Measurements from ENCODE around the gene FARS2. TPM values are rescaled to one million over a fixed set of nuclear protein-coding genes. Genes with fewer than 3 reads are reported as not detected.

FARS2 gene
- polyA plus RNA-seq, 2 of the 4 experiments (the other 2 are of a cell fraction): 12.9 to 17.5 TPM

GRCh38 chr6:5438922-5439584 is 177.7 kb downstream of the FARS2 start:
- Histone ChIP-seq H3K27ac (peak overlapping the region; percentile 26 to 67; a peak in 4 of 6 replicates), H3K4me1 (peaks cover 24% of the 10 kb centered on the region), H3K4me2 (peak overlapping the region; percentile 70), H3K4me3 (no peak overlapping the region), H3K9me3 (no peaks in the 10 kb centered on the region)
- ChIA-PET POLR2A (no interaction called here), CTCF (no interaction called here)
- TF ChIP-seq PBX3 (IDR thresholded peaks at IDR 0.05): no peak
- no peak for TF ChIP-seq HES2 (IDR thresholded peaks at IDR 0.05)
- TF ChIP-seq ZNF302 (CRISPR knock-in tag; IDR thresholded peaks at IDR 0.05): no peak
- TF ChIP-seq FOSB (CRISPR knock-in tag; IDR thresholded peaks at IDR 0.05): no peak
- TF ChIP-seq USF2 (IDR thresholded peaks at IDR 0.05): no peak
- TF ChIP-seq CEBPB (IDR thresholded peaks at IDR 0.05): no peak
- ATAC-seq (no peak; a peak in 3 of 6 replicates), FAIRE-seq (no peak), DNase-seq (ENCODE audit: low read depth in 1 of 2, low spot score in 1 of 2) (no peak)
- WGBS (ENCODE audit: missing lambda C conversion rate): 77% methylated on average over 5 of the region's 5 CpGs

GRCh38 chr6:5439749-5440148 is 178.4 kb downstream of the FARS2 start:
- peak; percentile 7 to 65 for DNase-seq (ENCODE audit: low read depth in 1 of 2, low spot score in 1 of 2)
- CTCF ChIA-PET: no interaction called here

GRCh38 chr6:5442319-5442718 is 181.0 kb downstream of the FARS2 start:
- H3K4me3 ChIP-seq: no peak overlapping the region
- DNase-seq (ENCODE audit: low read depth in 1 of 2, low spot score in 1 of 2) (no peak), FAIRE-seq (no peak), ATAC-seq (no peak)
- CTCF ChIA-PET: no interaction called here
- 90% methylated on average over 2 of the region's 2 CpGs for WGBS (ENCODE audit: missing lambda C conversion rate)
- H3K9me3 ChIP-seq: no peaks in the 10 kb centered on the region
- peaks cover 20% of the 10 kb centered on the region for H3K4me1 ChIP-seq
- H3K27ac ChIP-seq: no peak overlapping the region
- TF ChIP-seq CHD4 (IDR thresholded peaks at IDR 0.05; ENCODE audit: borderline replicate concordance): no peak
- TF ChIP-seq ZSCAN20 (CRISPR knock-in tag; IDR thresholded peaks at IDR 0.05): no peak
- TF ChIP-seq KDM1A (IDR thresholded peaks at IDR 0.05; ENCODE audit: low read depth): no peak
- TF ChIP-seq HOXB5 (CRISPR knock-in tag; IDR thresholded peaks at IDR 0.05): no peak
- TF ChIP-seq ELK1 (IDR thresholded peaks at IDR 0.05; ENCODE audit: low read depth, low read length): no peak
- TF ChIP-seq SREBF2 (IDR thresholded peaks at IDR 0.05): no peak
- TF ChIP-seq CHD2 (IDR thresholded peaks at IDR 0.05; ENCODE audit: low read length, partially characterized antibody): no peak
- TF ChIP-seq EHMT2 (IDR thresholded peaks at IDR 0.05; ENCODE audit: low read depth): no peak
- no peak for TF ChIP-seq PBX3 (IDR thresholded peaks at IDR 0.05)
- H3K4me2 ChIP-seq: no peak overlapping the region
- POLR2A ChIA-PET: no interaction called here

More at GRCh38 chr6:5439749-5440148, 178.4 kb downstream of the FARS2 start:
- FAIRE-seq (no peak), ATAC-seq (peak; percentile 34 to 77; a peak in 5 of 6 replicates)
- peaks cover 24% of the 10 kb centered on the region for H3K4me1 ChIP-seq
- H3K27ac ChIP-seq: peak overlapping the region; percentile 26 to 67; a peak in 4 of 6 replicates
- 3% methylated on average over 3 of the region's 3 CpGs for WGBS (ENCODE audit: missing lambda C conversion rate)
- TF ChIP-seq MAX (IDR thresholded peaks at IDR 0.05) (peak; percentile 19; the same call in 1 of the 2 replicates), ATOH8 (CRISPR knock-in tag; IDR thresholded peaks at IDR 0.05; ENCODE audit: low read depth) (no peak)
- no peak overlapping the region for H3K4me3 ChIP-seq
- POLR2A ChIA-PET: no interaction called here
- H3K4me2 ChIP-seq: peak overlapping the region; percentile 70
- no peaks in the 10 kb centered on the region for H3K9me3 ChIP-seq

Data from A549 (cell line).